ENCODE results near the gene CBL.

Gene CBL

GRCh38 chr11:119329320-119329719 lies 123.2 kb downstream of the CBL start:
- in situ Hi-C loops (cut with MboI; ENCODE audit: low sequenced_read_pairs), result no loop called here

GRCh38 chr11:119330237-119330636 lies 124.1 kb downstream of the CBL start:
- in situ Hi-C loops (cut with MboI; ENCODE audit: low sequenced_read_pairs), result no loop called here

DNA sequence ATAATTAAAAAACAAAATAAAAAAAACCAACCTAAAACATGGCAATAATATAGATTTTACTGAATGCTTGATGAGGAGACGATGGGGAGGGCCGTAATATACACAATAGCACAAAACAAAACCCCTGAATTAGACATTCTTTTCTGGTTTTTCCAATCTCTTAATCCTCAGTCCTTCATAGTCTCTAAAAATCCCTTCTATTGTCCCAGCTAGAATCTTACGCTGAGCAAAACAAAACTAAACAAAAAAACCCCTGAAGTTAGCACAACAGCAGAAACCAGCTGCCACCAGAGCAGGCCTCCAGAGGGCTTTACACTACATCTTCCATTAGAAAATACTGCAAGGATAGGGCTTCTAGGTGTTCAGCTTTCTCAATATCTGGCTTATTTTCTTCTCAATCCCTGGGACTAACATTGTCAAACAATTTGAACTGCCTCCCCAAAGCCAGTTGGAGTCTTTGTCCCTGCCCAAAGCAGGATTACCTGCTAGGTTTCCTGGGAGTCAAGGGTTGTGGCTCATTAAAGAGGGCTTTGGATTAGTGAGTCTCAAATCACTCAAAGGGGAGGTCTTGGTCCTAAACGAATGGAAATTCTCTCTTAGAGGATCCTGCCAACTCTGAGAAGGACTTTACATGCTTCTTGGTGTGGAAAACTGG lies 126.1 kb downstream of the CBL start:
- in situ Hi-C loops (cut with MboI; ENCODE audit: low sequenced_read_pairs), result no loop called here

DNA sequence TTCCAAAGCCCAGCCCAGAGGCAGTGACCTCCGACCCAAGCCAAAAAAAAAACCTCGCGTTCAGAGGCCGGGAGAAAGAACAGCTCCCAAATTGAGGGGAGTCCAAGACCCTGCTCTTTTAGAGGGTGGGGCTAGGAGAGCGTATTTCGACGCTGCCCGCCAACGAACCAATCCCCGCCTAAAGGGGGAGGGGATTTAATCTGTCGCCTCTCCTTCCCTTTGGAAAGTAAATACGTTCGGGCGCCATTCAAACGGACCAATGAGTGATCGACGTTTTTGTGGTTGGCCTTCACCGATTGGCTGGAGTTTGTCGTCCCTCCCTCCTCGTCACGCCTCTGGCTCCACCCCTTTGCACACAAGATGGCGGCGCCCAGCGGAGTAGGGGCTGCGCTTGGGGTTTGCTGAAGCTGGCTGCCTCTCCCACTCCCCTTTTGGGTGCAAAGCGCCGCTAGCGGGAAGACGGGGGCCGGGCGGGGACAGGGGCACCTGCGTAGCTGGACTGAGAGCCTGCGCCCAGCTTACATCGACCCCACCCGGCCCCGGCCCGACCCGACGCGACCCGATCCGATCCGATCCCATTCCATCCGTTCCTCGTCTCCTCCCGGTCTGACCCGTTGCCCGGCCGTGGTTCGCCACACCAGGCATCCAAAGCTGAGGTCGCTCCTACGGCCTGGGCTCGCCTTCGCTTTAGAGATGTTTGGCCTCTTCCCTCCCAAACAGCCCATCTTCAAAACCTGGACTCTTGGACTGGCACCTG lies 128.2 kb downstream of the CBL start, which contains the start of gene RNF26:
TSS of gene RNF26 (plus strand) at position 354 of the 757 bp plus-strand sequence. CDS start 596 bp downstream, outside the sequence.
- in situ Hi-C loops (cut with MboI; ENCODE audit: low sequenced_read_pairs), result no loop called here

DNA sequence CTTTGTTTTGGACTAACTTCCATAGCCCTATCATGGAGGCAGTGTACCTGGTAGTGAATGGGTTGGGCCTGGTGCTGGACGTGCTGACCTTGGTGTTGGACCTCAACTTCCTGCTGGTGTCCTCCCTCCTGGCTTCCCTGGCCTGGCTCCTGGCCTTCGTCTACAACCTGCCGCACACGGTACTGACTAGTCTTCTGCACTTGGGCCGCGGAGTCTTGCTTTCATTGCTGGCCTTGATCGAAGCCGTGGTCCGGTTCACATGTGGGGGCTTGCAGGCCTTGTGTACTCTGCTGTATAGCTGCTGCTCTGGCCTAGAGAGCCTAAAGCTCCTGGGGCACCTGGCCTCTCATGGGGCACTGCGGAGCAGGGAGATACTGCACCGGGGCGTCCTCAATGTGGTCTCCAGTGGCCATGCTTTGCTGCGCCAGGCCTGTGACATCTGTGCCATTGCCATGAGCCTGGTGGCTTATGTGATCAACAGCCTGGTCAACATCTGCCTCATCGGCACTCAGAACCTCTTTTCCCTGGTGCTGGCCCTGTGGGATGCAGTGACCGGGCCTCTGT lies 129.0 kb downstream of the CBL start:
- in situ Hi-C loops (cut with MboI; ENCODE audit: low sequenced_read_pairs), result no loop called here

DNA sequence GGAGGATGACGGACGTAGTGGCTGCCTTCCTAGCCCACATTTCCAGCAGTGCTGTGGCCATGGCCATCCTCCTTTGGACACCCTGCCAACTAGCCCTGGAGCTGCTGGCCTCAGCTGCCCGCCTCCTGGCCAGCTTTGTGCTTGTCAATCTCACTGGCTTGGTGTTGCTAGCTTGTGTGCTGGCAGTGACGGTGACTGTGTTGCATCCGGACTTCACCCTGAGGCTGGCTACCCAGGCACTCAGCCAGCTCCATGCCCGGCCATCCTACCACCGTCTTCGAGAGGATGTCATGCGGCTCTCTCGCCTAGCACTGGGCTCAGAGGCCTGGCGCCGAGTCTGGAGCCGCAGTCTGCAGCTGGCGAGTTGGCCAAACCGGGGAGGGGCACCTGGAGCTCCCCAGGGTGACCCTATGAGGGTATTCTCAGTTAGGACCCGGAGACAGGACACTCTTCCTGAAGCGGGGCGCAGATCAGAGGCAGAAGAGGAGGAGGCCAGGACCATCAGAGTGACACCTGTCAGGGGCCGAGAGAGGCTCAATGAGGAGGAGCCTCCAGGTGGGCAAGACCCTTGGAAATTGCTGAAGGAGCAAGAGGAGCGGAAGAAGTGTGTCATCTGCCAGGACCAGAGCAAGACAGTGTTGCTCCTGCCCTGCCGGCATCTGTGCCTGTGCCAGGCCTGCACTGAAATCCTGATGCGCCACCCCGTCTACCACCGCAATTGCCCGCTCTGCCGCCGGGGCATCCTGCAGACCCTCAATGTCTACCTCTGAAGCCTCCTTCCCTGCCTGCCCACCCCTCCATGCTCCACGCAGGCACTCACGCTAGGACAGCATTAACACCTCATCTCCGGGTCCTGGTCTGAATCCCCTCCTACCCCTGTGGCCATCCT lies 129.8 kb downstream of the CBL start:
- in situ Hi-C loops (cut with MboI; ENCODE audit: low sequenced_read_pairs), result no loop called here

GRCh38 chr11:119336744-119337469 lies 130.8 kb downstream of the CBL start:
- in situ Hi-C loops (cut with MboI; ENCODE audit: low sequenced_read_pairs), result no loop called here

- in situ Hi-C loops (cut with MboI; ENCODE audit: low sequenced_read_pairs), result no loop called here
These were observed 131.6 kb downstream of the CBL start for GRCh38 chr11:119337581-119338317.

DNA sequence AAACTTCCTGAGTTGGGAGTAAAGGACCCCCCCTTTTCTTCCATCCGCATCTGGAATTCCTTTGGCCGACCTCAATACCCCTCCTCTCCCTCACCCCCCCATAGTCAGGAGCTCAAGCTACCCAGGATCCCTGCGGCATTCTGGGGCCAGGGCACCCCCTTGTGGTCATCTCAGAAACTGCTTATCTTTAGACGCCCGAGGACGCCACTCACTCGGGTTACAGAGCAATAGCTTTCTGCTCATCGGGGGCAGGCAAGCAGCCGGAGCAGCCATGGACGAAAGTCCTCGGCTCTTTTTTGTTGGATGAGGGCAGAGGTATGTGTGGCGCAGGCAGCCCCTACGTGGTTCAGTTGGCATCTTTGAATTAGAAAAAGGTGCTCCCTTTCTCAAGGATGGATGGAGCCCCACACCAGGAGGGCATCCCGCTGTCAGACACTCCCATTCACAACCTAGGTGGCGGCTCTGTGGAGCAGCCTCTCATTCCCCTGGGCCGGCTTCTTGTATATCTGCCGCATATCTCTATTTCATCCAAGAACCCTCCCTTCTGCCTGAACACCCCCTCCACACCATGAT lies 132.3 kb downstream of the CBL start:
- in situ Hi-C loops (cut with MboI; ENCODE audit: low sequenced_read_pairs), result no loop called here

GRCh38 chr11:119338965-119339588 lies 132.9 kb downstream of the CBL start:
- in situ Hi-C loops (cut with MboI; ENCODE audit: low sequenced_read_pairs), result no loop called here

DNA sequence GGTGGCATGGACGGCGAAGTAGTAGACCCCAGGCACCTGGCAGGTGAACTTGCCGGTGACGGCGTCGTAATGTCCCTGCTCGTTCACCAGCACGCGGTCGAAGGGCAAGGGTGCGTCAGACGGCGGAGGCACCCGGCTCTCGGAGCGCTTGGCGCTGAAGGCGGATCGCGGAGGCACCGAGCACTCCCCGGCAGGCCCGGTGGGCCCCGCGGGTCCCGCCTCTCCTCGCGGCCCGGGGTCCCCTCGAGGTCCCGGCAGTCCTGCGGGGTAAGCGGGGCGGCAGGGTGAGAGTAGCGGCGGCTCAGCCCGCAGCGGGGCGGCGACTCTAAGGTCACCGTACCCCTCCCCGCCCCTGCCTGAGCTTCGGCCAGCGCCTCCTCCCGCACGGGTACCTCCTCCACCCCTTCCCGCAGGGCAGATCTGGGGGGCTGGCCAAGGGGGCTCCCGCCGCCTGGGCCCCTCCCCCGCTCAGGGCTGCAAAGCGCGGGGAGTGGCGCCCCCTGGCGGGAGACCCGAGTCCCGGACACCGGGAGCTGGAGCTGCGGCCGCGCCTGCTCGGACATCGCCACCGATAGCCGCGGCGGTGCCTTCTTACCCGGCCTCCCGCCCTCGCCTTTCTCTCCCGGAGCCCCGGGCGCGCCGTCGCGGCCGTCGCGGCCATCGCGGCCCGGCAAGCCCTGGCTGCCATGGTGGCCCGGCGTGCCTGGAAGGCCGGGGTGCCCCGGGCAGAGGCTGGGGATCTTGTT lies 133.6 kb downstream of the CBL start:
- in situ Hi-C loops (cut with MboI; ENCODE audit: low sequenced_read_pairs), result no loop called here

- in situ Hi-C loops (cut with MboI; ENCODE audit: low sequenced_read_pairs), result no loop called here
These were observed 134.4 kb downstream of the CBL start, which contains the start of gene C1QTNF5 for GRCh38 chr11:119340335-119341221. Gene C1QTNF5 (minus strand): TSS chr11:119340883. CDS start chr11:119340397, 486 bp downstream.

DNA sequence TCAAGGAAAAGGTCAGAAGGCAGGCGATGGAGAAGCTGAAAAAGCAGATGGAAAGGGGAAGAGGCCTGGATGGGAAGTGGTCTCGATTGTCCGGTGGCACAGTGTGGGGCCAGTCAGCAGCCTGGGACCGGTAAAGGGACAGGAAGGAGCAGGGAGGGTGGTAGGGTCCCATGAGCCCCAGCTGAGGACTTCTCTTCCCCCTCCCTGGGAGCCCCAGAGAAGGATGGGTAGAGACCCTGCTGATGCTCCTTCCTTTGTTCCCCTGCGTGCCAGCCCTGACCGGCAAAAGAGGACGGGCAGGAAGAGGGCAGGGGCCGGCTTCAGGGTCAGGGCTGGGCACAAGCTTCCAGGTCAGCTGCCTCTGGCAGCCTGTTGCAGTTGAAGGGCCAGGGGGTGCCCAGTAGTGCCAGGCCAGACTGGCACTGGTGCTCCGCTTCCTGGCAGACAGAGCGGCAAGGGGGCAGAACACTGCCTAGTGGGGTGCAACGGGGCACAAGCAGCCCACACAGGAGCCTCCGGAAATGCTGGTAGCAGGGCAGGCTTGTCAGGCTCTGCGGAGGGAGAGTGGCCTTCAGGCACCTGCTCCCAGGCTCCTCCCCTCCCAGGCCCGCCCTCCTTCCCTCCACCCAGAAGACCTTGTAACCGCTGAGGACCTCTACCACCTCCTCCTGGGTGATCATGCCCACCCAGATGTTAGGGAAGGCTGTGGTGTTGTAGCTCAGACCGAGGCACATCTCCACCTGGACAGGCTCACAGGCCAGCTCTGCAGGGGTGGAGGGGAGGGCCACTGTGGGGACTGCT lies 135.3 kb downstream of the CBL start:
- in situ Hi-C loops (cut with MboI; ENCODE audit: low sequenced_read_pairs), result no loop called here

DNA sequence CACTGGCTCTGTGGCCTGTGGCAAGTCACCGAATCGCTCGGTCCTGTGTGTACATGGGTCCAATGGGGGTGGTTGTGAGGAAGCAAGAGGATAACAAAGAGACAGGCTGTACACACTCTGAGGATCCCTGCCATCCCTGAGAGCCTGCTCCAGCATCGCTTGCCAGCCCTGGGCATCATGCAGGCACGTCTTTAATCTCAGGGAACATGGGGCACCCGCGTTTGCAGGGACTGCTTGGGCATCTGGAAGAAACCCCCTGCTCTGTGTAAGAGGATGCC lies 135.8 kb downstream of the CBL start:
- in situ Hi-C loops (cut with MboI; ENCODE audit: low sequenced_read_pairs), result no loop called here

DNA sequence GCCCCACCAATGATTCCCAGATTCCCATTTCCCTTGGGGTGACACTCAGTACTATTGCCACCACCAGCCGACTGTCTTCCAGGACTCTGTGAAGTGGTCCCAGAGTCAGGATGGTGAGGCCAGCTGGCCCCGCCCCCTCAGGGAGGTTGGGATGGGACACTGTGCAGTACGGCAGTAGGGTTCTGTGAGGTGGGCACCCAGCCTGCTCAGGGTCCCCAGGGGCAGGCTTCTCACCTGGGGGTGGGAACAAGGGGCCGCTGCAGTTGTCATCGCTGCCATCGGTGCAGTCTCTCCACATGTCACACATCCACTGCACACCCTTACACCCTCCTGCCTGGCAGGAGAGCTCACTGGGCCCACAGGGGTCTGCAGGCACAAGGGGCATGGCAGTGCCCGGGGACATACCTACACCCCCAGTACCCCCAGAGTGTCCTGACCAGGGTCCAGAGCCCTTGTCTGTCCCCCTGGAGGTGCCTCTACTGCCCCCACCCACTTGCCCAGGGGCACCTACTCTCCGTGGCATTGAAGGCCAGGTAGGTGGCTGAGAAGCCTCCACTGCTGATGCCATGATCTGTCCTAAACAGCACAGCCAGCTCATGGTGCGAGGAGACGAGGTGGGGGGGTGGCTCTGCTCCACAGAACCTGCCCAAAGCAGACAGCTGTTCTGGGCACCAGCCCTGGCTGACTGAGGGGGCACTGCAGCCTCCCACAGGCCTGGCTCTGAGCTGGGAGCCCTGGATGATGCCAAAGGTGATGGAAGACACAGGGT lies 136.4 kb downstream of the CBL start:
- in situ Hi-C loops (cut with MboI; ENCODE audit: low sequenced_read_pairs), result no loop called here

GRCh38 chr11:119343726-119344125 lies 137.6 kb downstream of the CBL start:
- in situ Hi-C loops (cut with MboI; ENCODE audit: low sequenced_read_pairs), result no loop called here

All from HL-60/S4 treated with retinoic acid at 250 ng/mL for 4 days and 3 days (cell line).